CD14-positive monocyte (primary cell): ENCODE results near the gene MRPL9. TPM values are rescaled to one million over a fixed set of nuclear protein-coding genes. Genes with fewer than 3 reads are reported as not detected.
A peak's percentile ranks its signal among the peaks of the same experiment; 100 is the strongest.

Source experiments
- DNase-seq, 3 donors: peaks; one replicate each; pipeline ENCODE4 v3.0.0-alpha.2; 2011 to 2022
- H2AFZ ChIP-seq: 2 replicates; pipeline ENCODE4 v1.6.0; 2012; ENCODE audit warnings: mild to moderate bottlenecking, low read depth, low read length, inconsistent platforms; ENCODE audit not compliant: insufficient read depth, poor library complexity, severe bottlenecking
- H3K27ac ChIP-seq, 2 donors: 1 replicate in 1 of 2; 2 replicates in 1 of 2; pipeline ENCODE4 v1.5.1; 2012 to 2013; ENCODE audit warnings: low read length in 2 of 2, control low read depth in 1 of 2, inconsistent platforms in 1 of 2, low read depth in 1 of 2, mild to moderate bottlenecking in 1 of 2
- H3K27me3 ChIP-seq, 2 donors: one replicate each; pipeline versions ENCODE4 v1.6.0 to v1.6.1; 2011 to 2013; ENCODE audit warnings: low read length in 2 of 2; ENCODE audit not compliant: control insufficient read depth in 2 of 2, insufficient read depth in 2 of 2
- H3K36me3 ChIP-seq, 2 donors: replicated peaks in 1 of 2; 1 replicate in 1 of 2; 2 replicates in 1 of 2; pipeline versions ENCODE4 v1.5.1 to v1.6.1; 2012 to 2013; ENCODE audit warnings: low read length in 2 of 2, control low read depth in 1 of 2, inconsistent platforms in 1 of 2, mild to moderate bottlenecking in 1 of 2; ENCODE audit not compliant: insufficient read depth in 2 of 2, control insufficient read depth in 1 of 2
- H3K4me1 ChIP-seq, 2 donors: 1 replicate in 1 of 2; 2 replicates in 1 of 2; pipeline versions ENCODE4 v1.5.1 to v1.6.1; 2012 to 2013; ENCODE audit warnings: low read length in 2 of 2, control low read depth in 1 of 2, inconsistent platforms in 1 of 2, mild to moderate bottlenecking in 1 of 2, moderate library complexity in 1 of 2; ENCODE audit not compliant: insufficient read depth in 2 of 2, control insufficient read depth in 1 of 2
- H3K4me2 ChIP-seq: replicated peaks from 2 replicates; pipeline ENCODE3; 2012; ENCODE audit warnings: low read length, moderate library complexity, mild to moderate bottlenecking; ENCODE audit not compliant: poor library complexity, severe bottlenecking; ENCODE audit errors: extremely low read depth
- H3K4me3 ChIP-seq, 3 experiments: fragments of 200-600 bp in 1 of 3; sonication (generic) in 1 of 3; replicated peaks in 1 of 3; 1 replicate in 2 of 3; 2 replicates in 1 of 3; pipeline ENCODE4 v1.5.1; 2011 to 2013; ENCODE audit warnings: low read length in 3 of 3, mild to moderate bottlenecking in 3 of 3, control low read depth in 2 of 3, low read depth in 2 of 3, inconsistent platforms in 1 of 3, moderate library complexity in 1 of 3
- H3K79me2 ChIP-seq: 2 replicates; pipeline ENCODE4 v1.6.0; 2012; ENCODE audit warnings: mild to moderate bottlenecking, control low read depth, inconsistent platforms, low read length, moderate library complexity; ENCODE audit not compliant: insufficient read depth
- H3K9ac ChIP-seq: 2 replicates; pipeline ENCODE4 v1.6.0; 2017; ENCODE audit warnings: low read length, mild to moderate bottlenecking; ENCODE audit not compliant: insufficient read depth, poor library complexity, severe bottlenecking
- H3K9me3 ChIP-seq, 2 donors: replicated peaks in 1 of 2; 1 replicate in 1 of 2; 2 replicates in 1 of 2; pipeline versions ENCODE4 v1.5.1 to v1.6.1; 2012 to 2013; ENCODE audit warnings: low read length in 2 of 2, control low read depth in 1 of 2; ENCODE audit not compliant: control insufficient read depth in 1 of 2, insufficient read depth in 1 of 2
- H4K20me1 ChIP-seq: 2 replicates; pipeline ENCODE4 v1.6.0; 2012; ENCODE audit warnings: mild to moderate bottlenecking, low read length, control low read depth, moderate library complexity; ENCODE audit not compliant: insufficient read depth
- H3K27ac Mint-ChIP-seq, 7 donors: one replicate each; pipeline ENCODE4 v1.8.0; 2020; ENCODE audit warnings: mild to moderate bottlenecking in 7 of 7, mixed read lengths in 7 of 7, moderate library complexity in 6 of 7, inconsistent platforms in 2 of 7
- H3K27me3 Mint-ChIP-seq, 3 donors: one replicate each; pipeline ENCODE4 v1.8.0; 2021 to 2022; ENCODE audit warnings: low read depth in 3 of 3, mild to moderate bottlenecking in 3 of 3, mixed read lengths in 3 of 3, moderate library complexity in 3 of 3, inconsistent platforms in 1 of 3
- H3K36me3 Mint-ChIP-seq, 2 donors: one replicate each; pipeline ENCODE4 v1.8.0; 2020; ENCODE audit warnings: mixed read lengths in 2 of 2, inconsistent platforms in 1 of 2, mild to moderate bottlenecking in 1 of 2
- H3K4me1 Mint-ChIP-seq: one replicate; pipeline ENCODE4 v1.8.0; 2020; ENCODE audit warnings: mild to moderate bottlenecking, mixed read lengths
- H3K4me3 Mint-ChIP-seq, 2 donors: one replicate each; pipeline ENCODE4 v1.8.0; 2020; ENCODE audit warnings: mild to moderate bottlenecking in 2 of 2, mixed read lengths in 2 of 2, moderate library complexity in 1 of 2
- H3K9me3 Mint-ChIP-seq, 7 donors: one replicate each; pipeline ENCODE4 v1.8.0; 2020 to 2022; ENCODE audit warnings: mixed read lengths in 7 of 7, mild to moderate bottlenecking in 6 of 7, moderate library complexity in 6 of 7, inconsistent platforms in 2 of 7
- CTCF ChIP-seq: fragments of 200-600 bp; IDR thresholded peaks from one replicate; pipeline ENCODE4 v1.8.0; 2022; ENCODE audit warnings: antibody characterized with exemption, mild to moderate bottlenecking
- WGBS: methylation state at CpG from one replicate; pipeline ENCODE4 v1.1.5; 2013; ENCODE audit warnings: missing lambda C conversion rate; ENCODE audit not compliant: insufficient coverage; 5-methylcytosine and 5-hydroxymethylcytosine counted together
- intact Hi-C, 2 donors: fragments of 100-400 bp; cut with micrococcal nuclease; formaldehyde crosslinking; loops; one replicate each; pipeline versions ENCODE4 v1.15.0 to v1.15.1; 2023
- polyA plus RNA-seq, 3 donors: library from polyadenylated mRNA; depleted of rRNA in 1 of 3; unstranded in 2 of 3; stranded (reverse) in 1 of 3; fragments of 300-500 nt in 2 of 3; fragments of >200 nt in 1 of 3; fragmentation: Illumina TruSeq in 2 of 3; gene quantifications; 1 replicate in 2 of 3; 2 replicates in 1 of 3; pipeline ENCODE4 v1.2.3, GENCODE V29; 2012 to 2021

The MRPL9 gene
- polyA plus RNA-seq, 3 donors = 25.6 to 56.6 (median 56.4) TPM

- Histone ChIP-seq H3K4me2 (peak within 1 kb of the TSS; percentile 96), H3K36me3 (no peaks in the 10 kb centered on the region), H3K27me3 (peaks cover 52 to 72% of the 10 kb centered on the region in 2 donors), H2AFZ (peak within 1 kb of the TSS; percentile 75), H3K4me1 (peaks cover 18 to 22% of the 10 kb centered on the region in 2 donors), H3K79me2 (no peaks in the 10 kb centered on the region), H3K9ac (peak within 1 kb of the TSS; percentile 40), H3K9me3 (no peaks in the 10 kb centered on the region), H3K4me3 (peak within 1 kb of the TSS; percentile 45 to 81 (median 80)), H3K27ac (no peak within 1 kb of the TSS), H4K20me1 (no peaks in the 10 kb centered on the region)
- intact Hi-C loops = no loop called here
- H3K27me3 Mint-ChIP-seq = peaks cover 76 to 87% (median 85%) of the 10 kb centered on the region in 3 donors
- DNase-seq = peak in 2 of 3 donors; percentile 19 to 23
- H3K4me1 Mint-ChIP-seq = peaks cover 30% of the 10 kb centered on the region
- H3K9me3 Mint-ChIP-seq = peaks cover 0 to 14% (median 4%) of the 10 kb centered on the region in 7 donors
- peak within 1 kb of the TSS; percentile 84 to 94 for H3K4me3 Mint-ChIP-seq
- H3K27ac Mint-ChIP-seq = peak within 1 kb of the TSS; percentile 6 to 78 (median 53)
- WGBS = under 1% methylated on average over 32 of the region's 44 CpGs
- no peak for TF ChIP-seq CTCF
- peaks cover 4 to 6% of the 10 kb centered on the region in 2 donors for H3K36me3 Mint-ChIP-seq
These were observed 42.1 kb downstream of the MRPL9 start, which contains the start of gene RIIAD1 for GRCh38 chr1:151720974-151721787. TSS of gene RIIAD1 (plus strand) at chr1:151721522. CDS start at chr1:151721537, 15 bp downstream.

- Histone ChIP-seq H3K4me3 (peak overlapping the region; percentile 45 to 81 (median 80)), H4K20me1 (no peaks in the 10 kb centered on the region), H3K27me3 (peaks cover 57 to 78% of the 10 kb centered on the region in 2 donors), H3K27ac (no peak overlapping the region), H3K36me3 (no peaks in the 10 kb centered on the region), H3K9ac (peak overlapping the region; percentile 40), H3K9me3 (no peaks in the 10 kb centered on the region), H3K79me2 (no peaks in the 10 kb centered on the region), H3K4me2 (peak overlapping the region; percentile 96), H2AFZ (peak overlapping the region; percentile 75), H3K4me1 (peaks cover 18 to 22% of the 10 kb centered on the region in 2 donors)
- peak overlapping the region; percentile 84 to 94 for H3K4me3 Mint-ChIP-seq
- peaks cover 0 to 14% (median 4%) of the 10 kb centered on the region in 7 donors for H3K9me3 Mint-ChIP-seq
- intact Hi-C loops = no loop called here
- H3K36me3 Mint-ChIP-seq = peaks cover 4 to 6% of the 10 kb centered on the region in 2 donors
- peaks cover 30% of the 10 kb centered on the region for H3K4me1 Mint-ChIP-seq
- no peak for TF ChIP-seq CTCF
- DNase-seq = no peak
- peak overlapping the region in 6 of 7 donors; percentile 23 to 78 (median 58) for H3K27ac Mint-ChIP-seq
- WGBS = no CpG with 5 or more reads among the region's 5 CpGs
- H3K27me3 Mint-ChIP-seq = peaks cover 77 to 89% (median 88%) of the 10 kb centered on the region in 3 donors
These were observed 42.7 kb downstream of the MRPL9 start for GRCh38 chr1:151720554-151720953.
